Body of pancreas (tissue), 4 donors: ENCODE results near the gene EVA1A. TPM values are rescaled to one million over a fixed set of nuclear protein-coding genes. Genes with fewer than 3 reads are reported as not detected.

Experiments
- ATAC-seq: fragments of 150-250 bp; one replicate; pipeline ENCODE4 v1.9.1; 2016
- DNase-seq, 4 donors: peaks; one replicate each; pipeline ENCODE4 v3.0.0-alpha.2; 2019
- H3K27ac ChIP-seq, 4 donors: fragments of 200-600 bp; sonication (generic); 1 replicate in 3 of 4; 2 replicates in 1 of 4; pipeline versions ENCODE4 v1.5.1 to v1.6.1; 2016 to 2019; ENCODE audit warnings: mild to moderate bottlenecking in 1 of 4, mixed read lengths in 1 of 4, moderate library complexity in 1 of 4
- H3K27me3 ChIP-seq, 2 donors: fragments of 200-600 bp; sonication (generic); one replicate each; pipeline ENCODE4 v1.6.0; 2016; ENCODE audit warnings: mild to moderate bottlenecking in 1 of 2
- H3K36me3 ChIP-seq, 2 donors: fragments of 200-600 bp; sonication (generic); replicated peaks in 1 of 2; 2 replicates each; pipeline ENCODE4 v1.5.1; 2016; ENCODE audit warnings: low read depth in 2 of 2; ENCODE audit not compliant: insufficient read depth in 1 of 2
- H3K4me1 ChIP-seq: fragments of 200-600 bp; sonication (generic); one replicate; pipeline ENCODE4 v1.6.0; 2016
- H3K4me3 ChIP-seq, 2 donors: fragments of 200-600 bp; sonication (generic); 1 replicate in 1 of 2; 2 replicates in 1 of 2; pipeline ENCODE4 v1.5.1; 2016 to 2019
- H3K9me3 ChIP-seq, 3 donors: fragments of 200-600 bp; sonication (generic); 1 replicate in 2 of 3; 2 replicates in 1 of 3; pipeline ENCODE4 v1.5.1; 2016
- CTCF ChIP-seq, 7 experiments: fragments of 450-650 bp in 4 of 7; fragments of 200-600 bp in 3 of 7; sonication (generic) in 3 of 7; IDR thresholded peaks; one replicate each; pipeline ENCODE4 v1.5.1; 2016 to 2019; ENCODE audit warnings: antibody characterized with exemption in 7 of 7
- POLR2A ChIP-seq, 3 donors: fragments of 450-650 bp; IDR thresholded peaks; one replicate each; pipeline ENCODE4 v1.6.1; 2016; ENCODE audit warnings: antibody characterized with exemption in 3 of 3, mild to moderate bottlenecking in 2 of 3
- WGBS, 2 donors: methylation state at CpG; one replicate each; pipeline ENCODE4 v1.1.5; 2017; 5-methylcytosine and 5-hydroxymethylcytosine counted together
- intact Hi-C: fragments of 100-400 bp; cut with DNase I; formaldehyde crosslinking; loops from one replicate; pipeline ENCODE4 v1.15.1; 2023
- total RNA-seq, 2 donors: library from RNA; depleted of rRNA; stranded (reverse); fragments of >200 nt; gene quantifications; one replicate each; pipeline ENCODE4 v1.1.0, GENCODE V29; 2016

The EVA1A gene
- total RNA-seq, 2 donors from 2014 or later: 27.5 to 31.3 TPM

GRCh38 chr2:75545387-75545786 is 15.4 kb downstream of the EVA1A start:
- Histone ChIP-seq H3K4me3 (no peak overlapping the region), H3K9me3 (no peaks in the 10 kb centered on the region)
- whole genome bisulfite sequencing, 2 donors: 70 to 100% methylated on average over 3 of the region's 3 CpGs

GRCh38 chr2:75543446-75543845 is 17.3 kb downstream of the EVA1A start:
- no peak for ATAC-seq
- H3K9me3 ChIP-seq: no peaks in the 10 kb centered on the region

More at GRCh38 chr2:75545387-75545786, 15.4 kb downstream of the EVA1A start:
- DNase-seq: no peak
- intact Hi-C loops: no loop called here
- H3K27ac ChIP-seq: no peak overlapping the region
- TF ChIP-seq POLR2A (IDR thresholded peaks at IDR 0.05) (no peak), CTCF (IDR thresholded peaks at IDR 0.05) (no peak)
- no peaks in the 10 kb centered on the region for H3K36me3 ChIP-seq
- no peak for ATAC-seq
- peaks cover 20% of the 10 kb centered on the region for H3K4me1 ChIP-seq
- no peaks in the 10 kb centered on the region for H3K27me3 ChIP-seq

GRCh38 chr2:75541430-75541829 is 19.3 kb downstream of the EVA1A start:
- Histone ChIP-seq H3K27ac (no peak overlapping the region), H3K4me3 (no peak overlapping the region), H3K4me1 (no peaks in the 10 kb centered on the region), H3K36me3 (no peaks in the 10 kb centered on the region), H3K9me3 (no peaks in the 10 kb centered on the region), H3K27me3 (no peaks in the 10 kb centered on the region)
- TF ChIP-seq POLR2A (IDR thresholded peaks at IDR 0.05) (no peak), CTCF (IDR thresholded peaks at IDR 0.05) (no peak)
- intact Hi-C loops: no loop called here
- DNase-seq (no peak), ATAC-seq (no peak)
- 97 to 100% methylated on average over 3 of the region's 3 CpGs for WGBS, 2 donors

More at GRCh38 chr2:75543446-75543845, 17.3 kb downstream of the EVA1A start:
- no peak for DNase-seq
- no peak for TF ChIP-seq CTCF (IDR thresholded peaks at IDR 0.05)
- no peaks in the 10 kb centered on the region for H3K27me3 ChIP-seq
- H3K36me3 ChIP-seq: no peaks in the 10 kb centered on the region
- no peak overlapping the region for H3K27ac ChIP-seq
- H3K4me3 ChIP-seq: no peak overlapping the region
- intact Hi-C loops: no loop called here
- 81 to 85% methylated on average over 4 of the region's 4 CpGs for WGBS, 2 donors
- H3K4me1 ChIP-seq: peaks cover 8% of the 10 kb centered on the region

- DNase-seq (no peak), ATAC-seq (no peak)
- Histone ChIP-seq H3K4me3 (no peak overlapping the region), H3K4me1 (no peaks in the 10 kb centered on the region), H3K27ac (no peak overlapping the region), H3K36me3 (no peaks in the 10 kb centered on the region), H3K27me3 (no peaks in the 10 kb centered on the region), H3K9me3 (no peaks in the 10 kb centered on the region)
- intact Hi-C loops: no loop called here
- TF ChIP-seq CTCF (IDR thresholded peaks at IDR 0.05) (no peak), POLR2A (IDR thresholded peaks at IDR 0.05) (no peak)
- WGBS, 2 donors: 92 to 97% methylated on average over 4 of the region's 4 CpGs
Observed at GRCh38 chr2:75540994-75541393, 19.7 kb downstream of the EVA1A start.

- Histone ChIP-seq H3K27ac (no peak overlapping the region), H3K4me3 (no peak overlapping the region), H3K4me1 (no peaks in the 10 kb centered on the region), H3K9me3 (no peaks in the 10 kb centered on the region), H3K36me3 (no peaks in the 10 kb centered on the region), H3K27me3 (no peaks in the 10 kb centered on the region)
- TF ChIP-seq CTCF (IDR thresholded peaks at IDR 0.05): no peak
- TF ChIP-seq POLR2A (IDR thresholded peaks at IDR 0.05): no peak
- intact Hi-C loops: no loop called here
- ATAC-seq (no peak), DNase-seq (no peak)
- 86 to 87% methylated on average over 3 of the region's 3 CpGs for WGBS, 2 donors
Observed at GRCh38 chr2:75539955-75540716, 20.6 kb downstream of the EVA1A start.
